HG02763 (cell line): Measurements from ENCODE around the gene EHD1.
A peak's percentile ranks its signal among the peaks of the same experiment; 100 is the strongest.

ENCODE experiments used
- ATAC-seq: cut with Tn5 transposase; IDR thresholded peaks from one replicate; pipeline ENCODE4 v1.9.1; 2021; ENCODE audit warnings: mild to moderate bottlenecking, moderate library complexity; ENCODE audit not compliant: unreplicated experiment

Gene EHD1

GRCh38 chr11:64910451-64911093 lies 32.2 kb upstream of the EHD1 start:
- no peak for ATAC-seq

DNA sequence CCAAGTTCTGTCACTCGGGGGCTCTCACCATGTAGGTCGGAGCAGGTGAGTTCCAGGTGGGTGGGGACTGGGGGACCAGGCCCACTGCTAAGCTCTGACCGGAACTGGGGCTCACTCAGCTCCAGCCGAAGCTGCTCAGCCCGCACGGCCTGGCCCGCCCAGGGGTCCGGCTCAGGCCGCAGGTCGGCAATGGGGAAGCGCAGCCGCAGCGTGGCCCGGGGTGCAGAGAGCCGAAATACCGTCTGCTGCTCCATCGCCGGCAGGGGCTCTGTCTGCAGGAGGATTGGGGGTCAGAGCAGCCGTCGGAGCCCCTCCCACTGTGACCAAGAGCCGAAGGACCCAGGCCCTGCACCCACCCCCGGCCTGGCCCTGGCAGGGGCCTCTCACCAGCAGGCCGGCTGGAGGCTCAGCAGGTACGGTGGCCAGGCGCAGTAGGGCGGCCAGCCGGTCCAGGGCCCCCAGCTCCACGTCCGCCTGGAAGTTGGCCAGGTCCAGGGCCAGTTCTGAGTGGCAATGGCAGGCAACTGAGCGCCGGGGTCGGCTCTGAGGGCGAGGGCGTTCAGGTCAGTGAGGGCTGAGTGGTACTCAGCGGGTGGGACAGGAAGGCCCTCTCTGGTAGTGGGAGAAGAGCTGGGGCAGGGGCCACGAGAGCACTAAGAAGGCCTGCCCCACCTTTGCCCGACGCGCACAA lies 31.4 kb upstream of the EHD1 start:
- no peak for ATAC-seq

DNA sequence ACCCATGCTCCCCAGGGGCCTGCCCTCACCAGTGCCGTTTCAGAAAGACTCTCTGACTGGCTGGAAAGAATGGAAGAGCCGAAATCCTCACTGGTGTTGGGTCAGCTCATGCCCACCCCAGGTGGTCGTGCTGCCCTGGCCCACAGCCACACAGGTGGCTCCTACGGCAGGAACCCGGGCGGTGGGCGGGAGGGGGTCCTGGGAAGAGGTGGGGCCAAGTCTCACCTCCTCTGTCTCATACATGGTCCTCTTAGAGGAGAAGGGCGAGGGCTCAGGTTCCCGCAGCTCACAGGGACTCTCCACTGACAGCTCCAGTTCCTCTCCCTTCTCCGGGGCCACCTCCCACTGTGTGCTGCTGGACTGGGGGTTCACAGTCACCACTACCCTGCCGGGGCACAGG lies 30.3 kb upstream of the EHD1 start:
- ATAC-seq, result no peak

GRCh38 chr11:64906314-64906635 lies 27.9 kb upstream of the EHD1 start:
- ATAC-seq, result no peak

- no peak for ATAC-seq
These were observed 27.3 kb upstream of the EHD1 start for GRCh38 chr11:64905516-64906313.

DNA sequence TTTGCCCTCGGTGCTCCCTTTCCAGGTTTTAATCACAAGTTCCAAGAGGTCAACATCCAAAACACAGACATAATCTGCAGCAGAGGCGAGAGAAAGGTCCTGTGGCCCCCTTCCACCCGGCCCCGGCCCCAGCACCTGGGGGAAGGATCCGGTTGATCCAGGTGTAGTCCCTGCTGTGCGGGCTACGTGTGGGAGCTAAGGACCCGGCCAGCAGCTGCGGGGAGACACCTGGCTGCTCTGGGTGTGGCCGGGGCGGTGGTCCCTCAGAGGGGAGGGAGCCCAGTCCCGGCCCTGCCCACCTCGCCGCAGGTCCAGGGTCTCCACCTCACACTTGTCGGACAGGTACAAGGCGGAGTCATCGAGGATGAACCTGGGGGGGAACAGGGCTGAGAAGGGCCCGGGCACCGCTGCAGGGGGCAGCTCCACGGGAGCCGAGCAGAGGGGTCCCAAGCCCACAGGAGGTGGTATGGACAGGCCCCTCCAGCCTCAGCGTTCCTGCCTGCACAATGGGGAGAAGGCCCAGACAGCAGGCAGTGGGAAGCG lies 24.9 kb upstream of the EHD1 start:
- ATAC-seq, result no peak

DNA sequence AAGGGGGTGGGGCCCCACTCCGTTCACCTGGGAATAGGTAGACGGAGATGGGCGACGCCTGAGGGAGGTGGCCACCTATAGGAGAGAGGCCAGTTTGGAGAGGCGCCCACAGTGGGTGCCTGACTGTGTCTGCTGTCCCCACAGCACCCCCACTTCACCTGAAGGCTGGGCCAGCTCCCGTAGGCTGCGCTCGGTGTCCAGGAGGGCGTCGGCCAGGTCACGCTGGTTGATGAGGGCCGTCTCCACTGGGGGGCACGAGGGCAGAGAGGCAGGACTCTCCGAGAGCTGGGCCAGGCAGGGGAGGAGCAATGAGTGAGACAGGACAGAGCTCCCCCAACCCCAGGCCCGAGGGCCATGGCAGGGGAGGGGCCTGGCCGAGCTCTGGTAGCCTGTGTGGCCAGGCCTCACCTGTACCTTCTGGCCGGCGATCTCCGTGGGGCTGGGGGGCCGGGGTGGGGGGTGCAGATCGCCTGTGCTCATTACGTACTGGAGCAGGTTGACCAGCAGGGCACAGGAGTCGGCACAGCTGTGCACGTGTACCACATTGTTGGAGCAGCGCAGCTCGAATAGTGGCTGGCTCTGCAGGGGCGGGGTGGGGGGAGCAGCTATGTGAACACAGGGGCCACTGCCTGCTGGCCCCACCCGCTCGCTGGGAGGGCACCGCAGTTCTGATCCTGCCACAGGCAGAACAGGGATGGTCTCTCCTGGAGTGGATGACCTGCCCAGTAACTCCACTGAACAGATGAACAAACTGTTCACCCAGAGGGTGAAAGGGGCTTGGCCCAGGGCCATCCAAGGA lies 23.9 kb upstream of the EHD1 start:
- no peak for ATAC-seq

DNA sequence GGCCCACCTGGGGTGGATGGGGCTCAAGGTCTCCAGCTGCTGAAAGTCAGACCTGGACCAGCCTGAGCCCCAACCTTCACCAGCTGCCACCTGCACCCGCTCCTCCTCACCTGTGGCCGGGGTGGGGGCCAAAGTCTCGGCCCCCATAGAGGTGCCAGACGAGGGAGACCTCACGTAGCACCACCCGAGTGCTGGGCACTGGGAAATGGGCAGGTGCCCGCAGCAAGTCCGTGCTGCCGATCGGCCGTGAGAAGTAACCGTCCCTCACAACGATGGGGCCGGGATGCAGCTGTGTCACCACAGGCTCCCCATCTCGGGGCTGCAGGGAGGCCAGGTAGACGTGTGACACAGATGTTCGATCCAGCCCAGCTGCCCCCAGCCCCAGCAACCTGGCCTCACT lies 22.4 kb upstream of the EHD1 start:
- no peak for ATAC-seq

DNA sequence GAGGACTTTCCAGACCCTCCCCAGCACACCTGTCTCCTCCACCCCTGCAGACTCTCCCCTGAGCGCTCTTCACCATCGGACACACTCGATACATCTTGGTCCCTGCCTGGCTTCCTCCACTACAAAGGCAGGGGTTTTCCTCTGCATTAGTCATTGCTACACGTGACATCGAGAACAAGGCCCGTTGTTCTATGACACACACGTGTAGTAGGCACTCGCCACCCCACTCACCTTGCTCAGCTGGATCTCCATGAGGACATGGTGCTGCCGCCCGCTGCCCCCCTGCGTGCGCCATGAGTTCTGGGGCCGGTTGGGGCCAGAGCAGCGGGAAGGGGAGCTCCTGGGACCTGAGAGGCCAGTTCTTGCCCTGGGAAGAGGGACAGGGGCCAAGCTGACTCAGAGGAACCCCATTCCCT lies 21.9 kb upstream of the EHD1 start:
- no peak for ATAC-seq

- ATAC-seq, result no peak
These were observed 20.1 kb upstream of the EHD1 start for GRCh38 chr11:64898541-64898940.

DNA sequence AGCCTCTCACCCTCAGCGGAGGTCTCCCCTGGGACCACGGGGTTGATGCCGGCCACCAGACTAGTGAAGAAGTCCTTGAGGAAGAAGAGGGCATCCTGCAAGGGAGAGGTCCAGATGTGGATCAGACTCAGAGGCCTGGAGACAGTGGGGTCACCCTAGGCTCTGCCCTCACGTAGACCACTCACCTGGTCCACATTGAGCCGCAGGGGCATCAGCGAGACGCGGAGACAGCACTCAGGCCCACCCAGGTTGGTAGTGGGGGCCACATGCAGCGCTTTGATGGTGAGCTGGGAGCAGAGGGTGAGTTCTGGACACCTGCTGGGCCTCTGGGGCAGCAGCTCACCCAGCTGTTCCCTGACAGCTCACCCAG lies 19.6 kb upstream of the EHD1 start:
- ATAC-seq, result no peak

- ATAC-seq, result no peak
These were observed 19.1 kb upstream of the EHD1 start for GRCh38 chr11:64897381-64898075.

GRCh38 chr11:64896448-64897022 lies 18.1 kb upstream of the EHD1 start:
- ATAC-seq, result no peak

DNA sequence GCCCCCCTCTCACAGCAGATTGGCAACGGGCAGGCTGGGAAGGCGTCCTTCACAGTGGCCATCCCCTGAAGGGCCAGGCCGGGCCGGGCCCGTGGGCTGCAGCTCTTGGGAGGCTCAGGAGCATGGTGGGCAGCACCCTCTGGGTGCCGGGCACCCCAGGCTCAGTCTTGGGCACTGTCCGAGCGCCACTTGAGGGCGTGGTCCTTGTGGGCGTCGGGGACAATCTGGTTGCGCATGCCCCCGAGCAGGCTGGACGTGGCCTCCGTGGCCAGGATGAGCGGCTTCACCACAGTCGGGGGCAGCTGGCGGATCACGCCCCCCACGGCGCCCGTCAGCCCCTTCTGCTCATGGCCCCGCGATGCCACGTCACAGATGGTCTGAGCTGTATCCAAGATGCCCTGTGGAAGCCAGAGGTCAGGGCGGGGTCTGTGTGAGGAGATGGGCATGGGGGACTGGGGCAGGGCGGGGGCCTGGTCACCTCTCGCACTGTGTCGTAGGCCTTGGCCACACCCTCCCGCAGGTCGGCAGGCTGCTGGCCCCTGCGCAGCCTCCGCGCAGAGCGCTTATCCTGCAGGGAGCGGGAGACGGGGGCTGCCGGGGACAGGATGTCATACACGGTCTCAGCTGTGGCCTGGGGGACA lies 16.5 kb upstream of the EHD1 start:
- no peak for ATAC-seq

GRCh38 chr11:64894070-64894811 lies 15.8 kb upstream of the EHD1 start:
- peak; percentile 50 for ATAC-seq

DNA sequence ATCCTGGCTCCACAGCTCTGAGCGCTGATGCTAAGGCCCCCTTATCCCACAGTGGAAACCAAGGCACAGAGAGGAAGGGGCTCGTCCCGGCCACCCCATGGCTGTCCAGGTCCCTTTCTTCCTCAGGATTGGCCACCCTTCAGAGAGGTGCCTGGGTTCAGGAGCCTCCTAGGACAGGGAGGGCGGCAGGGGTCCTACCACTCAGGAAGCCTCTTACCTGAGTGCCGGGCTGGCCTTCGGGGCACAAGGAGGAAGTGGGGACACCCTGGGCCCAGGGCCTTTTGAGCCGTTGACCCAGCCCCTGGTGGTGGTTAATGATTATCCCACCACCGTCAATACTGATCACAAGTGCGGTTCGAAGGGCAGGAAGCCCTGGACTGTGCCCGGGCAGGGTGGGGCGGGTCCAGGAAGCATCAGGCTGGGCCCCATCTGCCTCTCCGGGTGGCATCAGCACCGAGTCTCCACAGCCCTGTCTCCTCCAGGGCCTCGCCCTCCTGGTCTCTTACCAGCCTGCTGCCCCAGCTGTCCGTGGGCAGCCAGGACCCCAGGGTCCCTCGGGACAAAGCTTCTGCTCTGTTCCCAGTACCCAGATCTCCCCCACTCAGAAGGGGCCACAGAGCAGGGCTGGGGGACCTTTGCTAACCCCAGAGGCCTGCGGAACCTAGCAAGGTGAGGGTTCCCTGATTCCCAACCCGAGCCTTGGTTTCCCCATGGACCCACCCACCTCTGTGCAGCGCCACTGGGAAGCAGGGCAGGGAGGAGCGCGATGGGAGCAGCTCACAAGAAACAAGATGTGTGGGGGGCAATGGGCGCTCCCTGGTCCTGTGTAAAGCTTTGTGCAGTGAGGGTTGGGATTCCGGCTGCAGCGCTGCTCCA lies 15.0 kb upstream of the EHD1 start:
- no peak for ATAC-seq

DNA sequence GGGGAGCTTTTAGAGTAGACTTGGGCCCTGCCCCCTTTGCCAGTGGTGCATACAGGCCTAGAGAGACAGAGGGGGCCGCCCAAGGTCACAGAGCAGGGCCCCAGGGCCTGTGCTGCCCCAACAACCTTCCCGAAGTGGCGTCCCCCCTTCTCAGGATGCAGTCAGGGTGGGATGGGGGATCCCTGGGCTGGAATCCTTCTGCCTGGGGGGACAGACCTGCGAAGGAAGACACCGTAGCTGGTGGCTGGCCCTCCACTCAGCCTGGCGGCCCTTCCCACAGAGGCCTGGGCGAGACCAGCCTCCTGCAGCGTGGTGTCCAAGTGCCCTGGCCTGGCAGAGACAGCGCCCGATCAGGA lies 14.4 kb upstream of the EHD1 start:
- ATAC-seq, result no peak

DNA sequence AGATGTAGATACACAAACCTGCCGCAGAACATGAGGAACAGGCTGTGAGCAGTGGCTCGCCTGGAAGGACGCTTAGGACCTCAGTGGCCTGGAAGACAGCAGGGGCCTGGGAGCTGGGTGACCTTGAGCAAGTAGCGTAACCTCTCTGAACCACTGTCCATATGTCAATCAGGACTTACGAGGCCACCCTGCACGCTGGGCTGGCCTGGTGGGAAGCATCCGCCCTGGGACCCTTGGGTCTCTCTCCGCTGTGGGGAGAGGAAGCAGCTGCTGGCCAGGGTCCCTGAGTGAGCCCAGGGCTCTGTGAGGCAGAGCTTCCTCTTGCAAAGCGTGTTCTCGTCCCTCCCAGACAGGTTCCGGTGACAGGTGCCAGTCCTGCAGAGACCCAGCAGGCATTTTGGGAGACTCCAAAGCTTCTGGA lies 14.0 kb upstream of the EHD1 start:
- ATAC-seq, result no peak
